GM12873 (cell line): Measurements from ENCODE around the gene ALX4.

Experiments used
- TF ChIP-seq, protein P1 (sequence below): IDR thresholded peaks from 2 replicates; pipeline ENCODE4 v1.5.1; 2012; ENCODE audit warnings: low read depth, mild to moderate bottlenecking, moderate library complexity, low read length, control low read depth; ENCODE audit not compliant: insufficient read depth; ENCODE audit errors: missing control alignments

The ALX4 gene

GRCh38 chr11:44308256-44308922, 1.6 kb downstream of the ALX4 start:
- TF ChIP-seq, protein P1, sequence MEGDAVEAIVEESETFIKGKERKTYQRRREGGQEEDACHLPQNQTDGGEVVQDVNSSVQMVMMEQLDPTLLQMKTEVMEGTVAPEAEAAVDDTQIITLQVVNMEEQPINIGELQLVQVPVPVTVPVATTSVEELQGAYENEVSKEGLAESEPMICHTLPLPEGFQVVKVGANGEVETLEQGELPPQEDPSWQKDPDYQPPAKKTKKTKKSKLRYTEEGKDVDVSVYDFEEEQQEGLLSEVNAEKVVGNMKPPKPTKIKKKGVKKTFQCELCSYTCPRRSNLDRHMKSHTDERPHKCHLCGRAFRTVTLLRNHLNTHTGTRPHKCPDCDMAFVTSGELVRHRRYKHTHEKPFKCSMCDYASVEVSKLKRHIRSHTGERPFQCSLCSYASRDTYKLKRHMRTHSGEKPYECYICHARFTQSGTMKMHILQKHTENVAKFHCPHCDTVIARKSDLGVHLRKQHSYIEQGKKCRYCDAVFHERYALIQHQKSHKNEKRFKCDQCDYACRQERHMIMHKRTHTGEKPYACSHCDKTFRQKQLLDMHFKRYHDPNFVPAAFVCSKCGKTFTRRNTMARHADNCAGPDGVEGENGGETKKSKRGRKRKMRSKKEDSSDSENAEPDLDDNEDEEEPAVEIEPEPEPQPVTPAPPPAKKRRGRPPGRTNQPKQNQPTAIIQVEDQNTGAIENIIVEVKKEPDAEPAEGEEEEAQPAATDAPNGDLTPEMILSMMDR = no peak

DNA sequence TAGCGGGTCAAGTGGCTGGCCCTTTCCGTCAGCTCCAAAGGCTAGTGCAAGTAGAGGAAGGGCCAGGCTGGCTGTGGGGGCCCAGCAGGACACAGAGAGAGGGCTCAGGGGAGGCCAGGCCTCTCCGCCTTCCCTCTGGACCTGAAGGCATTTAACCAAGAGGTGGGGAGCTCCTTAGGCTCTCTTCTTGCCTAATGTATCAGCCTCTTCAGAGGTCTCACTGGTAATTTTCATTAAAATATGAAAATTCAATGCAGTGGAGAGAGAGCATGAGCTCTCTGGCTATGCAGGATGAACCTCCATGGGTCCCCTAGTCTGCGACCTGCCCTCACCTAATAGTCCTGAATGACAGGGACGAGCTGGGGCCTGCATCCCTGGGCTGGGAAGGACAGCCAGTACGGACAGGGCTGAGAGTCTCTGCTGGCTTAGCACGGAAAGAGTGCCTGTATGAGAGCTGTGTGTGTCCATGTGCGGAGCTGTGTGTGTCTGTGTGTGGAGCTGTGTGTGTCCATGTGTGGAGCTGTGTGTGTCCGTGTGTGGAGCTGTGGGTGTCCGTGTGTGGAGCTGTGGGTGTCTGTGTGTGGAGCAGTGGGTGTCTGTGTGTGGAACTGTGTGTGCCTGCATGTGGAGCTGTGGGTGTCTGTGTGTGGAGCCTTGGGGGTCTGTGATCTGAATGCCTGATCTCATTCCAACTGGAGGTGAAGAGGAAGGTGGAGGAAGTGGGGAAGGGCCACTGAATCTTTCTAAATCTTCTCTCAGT, 2.4 kb downstream of the ALX4 start:
- TF ChIP-seq, protein P1 = no peak

GRCh38 chr11:44306918-44307244, 3.1 kb downstream of the ALX4 start:
- TF ChIP-seq, protein P1 = no peak

DNA sequence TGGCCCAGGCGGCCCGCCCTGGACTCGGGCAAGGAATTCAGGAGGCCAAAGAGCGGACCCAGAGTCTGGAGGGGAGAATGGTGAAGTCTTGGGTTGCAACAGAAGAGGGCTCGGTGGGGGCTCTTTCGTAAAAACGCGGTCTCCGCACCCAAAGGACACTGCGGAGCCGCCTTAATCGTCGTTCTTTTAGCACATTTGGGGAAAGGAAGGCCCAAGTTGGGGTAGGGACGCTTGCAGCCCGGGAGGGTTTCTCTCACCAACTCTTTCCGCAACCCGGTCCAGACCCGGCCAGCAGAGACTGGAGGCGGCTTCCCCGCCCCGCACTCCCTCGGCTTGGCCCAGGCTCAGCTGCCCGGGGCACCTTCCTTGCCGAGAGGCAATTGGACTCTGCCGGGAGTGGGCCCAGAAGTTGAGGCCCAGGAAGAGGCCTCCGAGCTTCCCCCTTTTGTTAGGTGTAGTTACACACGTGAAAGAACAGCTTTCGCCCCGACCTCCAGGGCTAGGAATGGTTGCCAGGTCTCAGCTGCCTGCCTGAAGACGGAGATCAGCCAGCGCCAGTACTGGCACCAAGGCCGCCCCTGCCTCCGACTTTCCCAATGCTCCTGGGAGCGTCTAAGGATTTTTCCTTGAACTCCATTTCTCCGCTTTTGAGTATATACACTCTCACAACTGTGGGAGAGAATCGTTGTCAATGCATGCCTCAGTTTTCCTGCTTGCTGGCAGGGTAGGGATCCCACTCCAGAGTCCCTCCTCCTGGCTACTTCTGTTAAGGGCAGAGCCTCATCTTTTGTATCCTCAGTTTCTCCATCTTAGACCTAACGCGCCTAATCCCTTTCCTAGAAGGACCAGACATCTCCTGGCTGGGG, 3.7 kb downstream of the ALX4 start:
- TF ChIP-seq, protein P1 = no peak

DNA sequence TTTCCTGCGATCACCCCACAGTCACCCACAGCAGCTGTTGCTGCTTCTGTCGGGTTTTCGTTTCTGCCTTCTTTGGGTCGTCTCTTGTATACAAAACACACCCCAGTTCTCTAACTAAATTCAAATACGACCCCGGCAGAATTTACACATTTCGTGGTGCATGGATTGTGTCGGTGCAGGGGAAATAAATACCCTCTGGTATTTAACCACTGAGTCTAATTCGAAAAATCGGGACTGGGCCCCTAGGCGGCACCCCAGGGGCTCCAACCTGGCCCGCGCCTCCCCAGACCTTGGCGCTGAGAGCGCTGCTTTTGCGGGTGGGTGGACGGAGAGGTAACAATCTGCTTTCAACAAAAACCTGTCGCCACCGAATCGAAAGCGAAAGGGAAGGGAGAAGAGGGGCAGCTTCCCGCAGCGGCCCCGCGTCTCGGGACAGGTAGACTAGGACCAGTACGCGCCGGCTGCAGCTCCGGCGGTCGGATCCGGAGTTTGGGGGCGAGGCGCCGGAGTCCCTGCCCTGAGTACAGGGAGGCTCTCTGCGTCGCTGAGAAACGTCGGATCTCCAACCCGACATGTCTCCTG, 4.4 kb downstream of the ALX4 start:
- TF ChIP-seq, protein P1 = no peak

GRCh38 chr11:44305026-44305469, 4.9 kb downstream of the ALX4 start:
- TF ChIP-seq, protein P1 = no peak
